ENCODE results near the gene MED28.

The MED28 gene

DNA sequence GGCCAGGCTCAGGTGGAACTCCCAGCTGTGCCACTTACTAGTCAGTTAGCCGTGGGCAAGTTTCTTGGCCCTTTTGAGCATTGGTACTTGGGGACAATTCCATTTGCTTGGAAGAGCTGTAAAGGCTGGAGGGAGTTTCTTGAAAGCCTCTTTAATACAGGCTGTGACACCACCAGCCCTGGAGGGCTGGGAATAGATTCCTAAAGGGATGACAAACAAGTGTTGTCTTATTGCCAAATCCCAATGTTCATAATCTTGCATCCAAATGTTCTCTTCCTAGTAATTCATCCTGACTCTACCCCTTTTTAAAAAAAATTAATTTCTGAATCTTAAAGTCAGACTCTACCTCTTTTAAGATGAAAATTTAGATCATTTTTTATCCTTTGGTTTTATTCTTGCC is 14.6 kb upstream of the MED28 start:
- DNase-seq (ENCODE audit: extremely low spot score) = no peak
- ChIA-PET POLR2A (no interaction called here), CTCF (interaction anchor here (0.6 kb wide), 1 partner anchor 22 kb away, joined by 3 read pairs; no protein-coding TSS in a partner anchor)
- TF ChIP-seq SP1 (IDR thresholded peaks at IDR 0.05) (no peak), SUZ12 (IDR thresholded peaks at IDR 0.05) (no peak), ELF4 (IDR thresholded peaks at IDR 0.05) (no peak), ARNT (IDR thresholded peaks at IDR 0.05) (no peak), FOXA1 (IDR thresholded peaks at IDR 0.05) (no peak), FOXM1 (IDR thresholded peaks at IDR 0.05; ENCODE audit: borderline replicate concordance) (no peak), TARDBP (IDR thresholded peaks at IDR 0.05) (no peak), HDGF (IDR thresholded peaks at IDR 0.05; ENCODE audit: borderline replicate concordance) (no peak), LEF1 (IDR thresholded peaks at IDR 0.05; ENCODE audit: borderline replicate concordance) (no peak), CTBP1 (IDR thresholded peaks at IDR 0.05; ENCODE audit: borderline replicate concordance) (no peak), ZNF384 (IDR thresholded peaks at IDR 0.05) (no peak), L3MBTL2 (conservative IDR thresholded peaks at IDR 0.05) (no peak), NFRKB (IDR thresholded peaks at IDR 0.05) (no peak), BHLHE40 (IDR thresholded peaks at IDR 0.05; ENCODE audit: borderline replicate concordance) (no peak), FOXK2 (IDR thresholded peaks at IDR 0.05) (no peak)
- TF ChIP-seq, protein P1, sequence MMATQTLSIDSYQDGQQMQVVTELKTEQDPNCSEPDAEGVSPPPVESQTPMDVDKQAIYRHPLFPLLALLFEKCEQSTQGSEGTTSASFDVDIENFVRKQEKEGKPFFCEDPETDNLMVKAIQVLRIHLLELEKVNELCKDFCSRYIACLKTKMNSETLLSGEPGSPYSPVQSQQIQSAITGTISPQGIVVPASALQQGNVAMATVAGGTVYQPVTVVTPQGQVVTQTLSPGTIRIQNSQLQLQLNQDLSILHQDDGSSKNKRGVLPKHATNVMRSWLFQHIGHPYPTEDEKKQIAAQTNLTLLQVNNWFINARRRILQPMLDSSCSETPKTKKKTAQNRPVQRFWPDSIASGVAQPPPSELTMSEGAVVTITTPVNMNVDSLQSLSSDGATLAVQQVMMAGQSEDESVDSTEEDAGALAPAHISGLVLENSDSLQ (IDR thresholded peaks at IDR 0.05) = no peak

DNA sequence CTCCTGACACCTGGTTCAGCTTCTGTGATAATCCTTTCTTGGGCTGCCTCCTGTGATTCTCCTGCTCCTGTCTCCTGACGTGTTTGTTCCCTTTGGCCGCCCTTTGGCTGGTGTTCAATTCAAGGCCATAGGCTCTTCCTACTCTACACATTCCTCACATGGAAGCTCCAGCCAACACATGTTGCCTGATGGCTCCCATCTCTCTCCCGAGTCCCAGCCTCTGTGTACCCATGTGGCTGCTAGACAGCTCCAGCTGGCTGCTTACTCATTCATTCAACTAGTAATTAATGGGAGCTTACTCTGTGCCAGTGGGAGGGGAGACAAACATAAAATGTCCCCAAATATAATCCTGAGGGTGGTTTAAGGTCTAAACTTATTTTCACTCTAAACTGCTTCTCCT is 9.2 kb upstream of the MED28 start:
- CTCF ChIA-PET = no interaction called here
- DNase-seq (ENCODE audit: extremely low spot score) = no peak
- TF ChIP-seq NFRKB (IDR thresholded peaks at IDR 0.05) = no peak
- no peak for TF ChIP-seq ARNT (IDR thresholded peaks at IDR 0.05)
- POLR2A ChIA-PET = interaction anchor here (1.1 kb wide), 1 partner anchor 9 kb away, joined by 5 read pairs; the partner anchor contains the start of gene MED28

DNA sequence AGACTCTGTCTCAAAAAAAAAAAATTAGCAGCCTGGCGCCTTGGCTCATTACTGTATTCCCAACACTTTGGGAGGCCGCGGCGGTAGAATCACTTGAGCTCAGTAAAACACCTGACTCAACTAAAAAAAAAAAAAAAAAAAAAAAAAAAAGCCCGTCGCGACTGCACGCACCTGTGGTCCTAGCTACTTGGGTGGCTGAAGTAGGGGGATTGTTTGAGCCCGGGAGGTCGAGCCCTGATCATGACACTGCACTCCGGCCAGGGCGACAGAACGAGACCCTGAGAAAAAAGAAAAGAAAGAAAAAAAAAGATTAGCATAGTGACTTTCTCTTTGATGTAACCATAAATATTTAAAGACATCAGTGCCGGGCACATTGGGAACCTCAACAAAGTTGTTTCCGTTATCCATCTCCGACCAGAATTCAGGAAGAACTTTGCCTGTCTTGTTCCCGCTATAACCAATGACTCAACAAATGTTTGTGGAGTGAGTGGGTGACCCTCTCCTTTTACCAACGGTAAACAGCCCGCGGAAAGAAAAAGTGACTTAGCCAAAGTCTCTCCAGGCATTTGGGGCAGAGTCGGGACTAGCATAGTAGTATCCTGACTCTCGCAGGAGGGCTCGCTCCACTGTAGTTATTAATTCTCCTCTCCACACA is 553 bp upstream of the MED28 start:
- ChIA-PET POLR2A (interaction anchor here (0.7 to 1.6 kb wide), 9 partner anchors 8 to 225 kb away, joined by 3 to 8 read pairs (median 3); partner anchors contain the start of genes DCAF16, LAP3 and NCAPG), CTCF (no interaction called here)
- TF ChIP-seq LEF1 (IDR thresholded peaks at IDR 0.05; ENCODE audit: borderline replicate concordance) = no peak
- TF ChIP-seq ZNF384 (IDR thresholded peaks at IDR 0.05) = peak; percentile 84
- DNase-seq (ENCODE audit: extremely low spot score) = peak; percentile 47

DNA sequence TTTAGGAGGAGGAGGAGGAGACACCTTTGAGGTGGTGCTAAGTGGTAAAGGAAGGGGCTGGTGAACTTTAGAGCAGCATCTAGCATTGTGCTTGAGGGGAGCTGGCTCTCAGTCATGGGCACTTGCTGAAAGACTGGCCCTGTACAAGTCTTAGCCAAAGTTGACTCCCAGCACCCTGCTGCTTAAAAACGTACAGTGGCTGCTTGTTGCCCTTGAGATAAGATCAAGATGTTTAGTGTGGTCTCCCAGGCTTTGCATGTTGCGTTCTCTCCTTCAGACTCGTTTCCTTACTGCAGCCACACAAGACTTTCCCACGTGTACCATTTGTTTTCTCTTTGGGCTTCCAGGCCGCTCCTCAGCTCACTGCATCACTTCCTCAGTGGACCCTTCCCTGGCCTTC is 1.8 kb downstream of the MED28 start:
- CTCF ChIA-PET = no interaction called here
- POLR2A ChIA-PET = no interaction called here
- TF ChIP-seq HDGF (IDR thresholded peaks at IDR 0.05; ENCODE audit: borderline replicate concordance) (no peak), ARNT (IDR thresholded peaks at IDR 0.05) (no peak), LEF1 (IDR thresholded peaks at IDR 0.05; ENCODE audit: borderline replicate concordance) (no peak), ELF4 (IDR thresholded peaks at IDR 0.05) (no peak), ZNF384 (IDR thresholded peaks at IDR 0.05) (no peak), NFRKB (IDR thresholded peaks at IDR 0.05) (no peak), L3MBTL2 (conservative IDR thresholded peaks at IDR 0.05) (no peak)
- no peak for DNase-seq (ENCODE audit: extremely low spot score)

DNA sequence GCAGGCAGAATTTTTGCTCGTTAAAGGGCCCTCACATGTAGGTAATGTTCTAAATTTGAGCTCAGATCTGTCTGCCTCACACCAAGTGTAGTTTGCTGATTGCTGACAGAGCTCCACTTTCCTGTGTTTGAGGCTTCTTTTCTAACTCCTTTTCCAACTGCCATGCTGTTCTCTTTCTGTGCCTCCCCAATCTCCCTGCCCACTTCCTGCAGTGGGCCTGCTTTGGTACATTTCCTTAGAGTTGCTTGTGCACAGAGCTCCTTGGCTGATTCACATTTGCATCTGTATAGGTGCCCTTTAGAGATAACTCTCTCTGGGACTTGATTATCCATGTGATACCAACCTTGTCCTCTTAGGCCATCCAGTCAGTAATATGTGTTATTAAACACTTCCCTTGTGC is 4.5 kb downstream of the MED28 start:
- POLR2A ChIA-PET = no interaction called here

DNA sequence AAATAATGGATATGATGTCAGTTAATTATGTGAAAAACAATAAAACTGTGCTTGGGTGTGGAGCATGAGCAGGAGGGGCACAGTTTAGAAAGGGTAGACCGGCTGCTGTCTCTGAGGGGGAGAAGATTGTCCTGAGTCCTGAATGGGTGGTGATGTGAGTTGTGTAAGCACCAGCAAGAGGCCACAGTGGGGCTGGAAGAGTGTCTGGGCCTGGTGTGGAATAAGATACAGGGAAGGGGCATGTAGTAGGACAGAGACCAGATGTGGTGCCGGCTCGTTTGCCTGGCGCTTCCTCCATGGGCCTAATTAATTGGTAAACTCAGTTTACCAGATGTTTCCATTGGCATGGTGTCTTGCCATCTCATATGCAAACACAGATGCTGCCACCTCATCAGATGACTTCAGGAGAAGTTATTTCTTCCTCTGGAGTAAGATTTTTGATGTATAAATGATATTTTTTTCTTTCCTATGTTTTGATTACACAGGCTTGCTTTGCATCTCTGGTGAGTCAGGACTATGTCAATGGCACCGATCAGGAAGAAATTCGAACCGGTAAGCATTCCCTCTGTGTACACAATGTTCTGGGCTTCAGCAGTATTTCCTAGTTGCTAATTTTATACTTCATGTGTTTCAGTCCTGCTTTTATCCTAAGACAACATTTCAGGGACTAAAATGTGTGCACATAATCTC is 5.1 kb downstream of the MED28 start:
- DNase-seq (ENCODE audit: extremely low spot score) = no peak
- TF ChIP-seq LEF1 (IDR thresholded peaks at IDR 0.05; ENCODE audit: borderline replicate concordance) (no peak), L3MBTL2 (conservative IDR thresholded peaks at IDR 0.05) (no peak), TARDBP (IDR thresholded peaks at IDR 0.05) (no peak), HDGF (IDR thresholded peaks at IDR 0.05; ENCODE audit: borderline replicate concordance) (no peak)
- TF ChIP-seq, protein P1 (IDR thresholded peaks at IDR 0.05) = no peak
- ChIA-PET POLR2A (no interaction called here), CTCF (interaction anchor here (0.7 kb wide), 1 partner anchor 11 kb away, joined by 5 read pairs; no protein-coding TSS in a partner anchor)

More for the DNA sequence above, 4.5 kb downstream of the MED28 start:
- CTCF ChIA-PET = no interaction called here
- TF ChIP-seq BHLHE40 (IDR thresholded peaks at IDR 0.05; ENCODE audit: borderline replicate concordance) = no peak
- no peak for TF ChIP-seq L3MBTL2 (conservative IDR thresholded peaks at IDR 0.05)
- no peak for TF ChIP-seq ELF4 (IDR thresholded peaks at IDR 0.05)
- TF ChIP-seq SUZ12 (IDR thresholded peaks at IDR 0.05) = no peak
- TF ChIP-seq ZNF384 (IDR thresholded peaks at IDR 0.05) = no peak
- no peak for DNase-seq (ENCODE audit: extremely low spot score)

DNA sequence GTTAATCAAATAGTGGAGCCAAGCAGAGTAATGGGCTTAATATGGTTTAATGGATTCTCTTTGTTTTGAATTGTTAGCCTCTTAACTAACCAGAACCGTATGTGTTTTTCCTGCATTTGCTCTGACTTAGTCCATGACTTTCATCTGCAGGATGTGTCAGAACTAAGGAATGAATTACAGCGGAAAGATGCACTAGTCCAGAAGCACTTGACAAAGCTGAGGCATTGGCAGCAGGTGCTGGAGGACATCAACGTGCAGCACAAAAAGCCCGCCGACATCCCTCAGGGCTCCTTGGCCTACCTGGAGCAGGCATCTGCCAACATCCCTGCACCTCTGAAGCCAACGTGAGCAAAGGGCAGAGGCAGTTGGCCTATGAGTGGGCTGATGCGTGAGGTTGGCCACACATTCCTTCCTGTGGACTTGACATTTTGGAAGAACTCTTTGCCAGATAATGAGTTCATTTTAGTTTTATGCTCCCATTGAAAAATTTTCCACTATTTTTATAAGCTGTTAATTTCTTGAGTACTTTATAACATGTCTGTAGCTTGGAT is 9.1 kb downstream of the MED28 start:
- CTCF ChIA-PET = no interaction called here
- no peak for DNase-seq (ENCODE audit: extremely low spot score)
- TF ChIP-seq SP1 (IDR thresholded peaks at IDR 0.05) (no peak), CTBP1 (IDR thresholded peaks at IDR 0.05; ENCODE audit: borderline replicate concordance) (no peak), ELF4 (IDR thresholded peaks at IDR 0.05) (no peak), FOXA1 (IDR thresholded peaks at IDR 0.05) (no peak), FOXK2 (IDR thresholded peaks at IDR 0.05) (no peak), L3MBTL2 (conservative IDR thresholded peaks at IDR 0.05) (no peak), LEF1 (IDR thresholded peaks at IDR 0.05; ENCODE audit: borderline replicate concordance) (no peak), ARNT (IDR thresholded peaks at IDR 0.05) (no peak), BHLHE40 (IDR thresholded peaks at IDR 0.05; ENCODE audit: borderline replicate concordance) (no peak), NFRKB (IDR thresholded peaks at IDR 0.05) (no peak), HDGF (IDR thresholded peaks at IDR 0.05; ENCODE audit: borderline replicate concordance) (no peak), TARDBP (IDR thresholded peaks at IDR 0.05) (no peak), ZNF384 (IDR thresholded peaks at IDR 0.05) (no peak), FOXM1 (IDR thresholded peaks at IDR 0.05; ENCODE audit: borderline replicate concordance) (no peak)
- TF ChIP-seq, protein P1 (IDR thresholded peaks at IDR 0.05) = no peak
- POLR2A ChIA-PET = no interaction called here
